ENCODE results near the gene PM20D1. TPM values are rescaled to one million over a fixed set of nuclear protein-coding genes. Genes with fewer than 3 reads are reported as not detected.

The PM20D1 gene
- total RNA-seq, 1 experiment from 2014 or later = 0.37 TPM

GRCh38 chr1:205827623-205828022, 22.3 kb downstream of the PM20D1 start:
- Mint-ChIP-seq H3K27me3 (ENCODE audit: low read depth) (peaks cover 3% of the 10 kb centered on the region; the same call in 1 of the 2 replicates), H3K36me3 (no peaks in the 10 kb centered on the region), H3K4me3 (no peak overlapping the region), H3K4me1 (peaks cover 17% of the 10 kb centered on the region), H3K27ac (no peak overlapping the region), H3K9me3 (peaks cover 6% of the 10 kb centered on the region; the same call in 1 of the 2 replicates)
- no peak for DNase-seq (ENCODE audit: low spot score)
- POLR2A ChIA-PET = no interaction called here
- ATAC-seq = peak; percentile 68
- CTCF ChIA-PET = interaction anchor here (1.0 to 3.3 kb wide), 6 partner anchors 17 to 236 kb away, joined by 3 to 21 read pairs (median 4); partner anchors contain the start of gene PM20D1
- TF ChIP-seq NFYB (CRISPR knock-in tag; conservative IDR thresholded peaks at IDR 0.05; ENCODE audit: low read depth) (no peak), TCF7 (CRISPR knock-in tag; IDR thresholded peaks at IDR 0.05; ENCODE audit: low read depth) (no peak), TEAD4 (CRISPR knock-in tag; IDR thresholded peaks at IDR 0.05) (no peak), ZNF423 (CRISPR knock-in tag; IDR thresholded peaks at IDR 0.05) (peak; percentile 25; the same call in 1 of the 2 replicates), MYBL2 (CRISPR knock-in tag; IDR thresholded peaks at IDR 0.05) (no peak), JAZF1 (CRISPR knock-in tag; IDR thresholded peaks at IDR 0.05) (no peak), TEAD1 (CRISPR knock-in tag; IDR thresholded peaks at IDR 0.05) (no peak), AR (CRISPR knock-in tag; IDR thresholded peaks at IDR 0.05) (no peak)
- TF ChIP-seq, protein P1, sequence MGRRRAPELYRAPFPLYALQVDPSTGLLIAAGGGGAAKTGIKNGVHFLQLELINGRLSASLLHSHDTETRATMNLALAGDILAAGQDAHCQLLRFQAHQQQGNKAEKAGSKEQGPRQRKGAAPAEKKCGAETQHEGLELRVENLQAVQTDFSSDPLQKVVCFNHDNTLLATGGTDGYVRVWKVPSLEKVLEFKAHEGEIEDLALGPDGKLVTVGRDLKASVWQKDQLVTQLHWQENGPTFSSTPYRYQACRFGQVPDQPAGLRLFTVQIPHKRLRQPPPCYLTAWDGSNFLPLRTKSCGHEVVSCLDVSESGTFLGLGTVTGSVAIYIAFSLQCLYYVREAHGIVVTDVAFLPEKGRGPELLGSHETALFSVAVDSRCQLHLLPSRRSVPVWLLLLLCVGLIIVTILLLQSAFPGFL (CRISPR knock-in tag; IDR thresholded peaks at IDR 0.05; ENCODE audit: borderline replicate concordance) = no peak

DNA sequence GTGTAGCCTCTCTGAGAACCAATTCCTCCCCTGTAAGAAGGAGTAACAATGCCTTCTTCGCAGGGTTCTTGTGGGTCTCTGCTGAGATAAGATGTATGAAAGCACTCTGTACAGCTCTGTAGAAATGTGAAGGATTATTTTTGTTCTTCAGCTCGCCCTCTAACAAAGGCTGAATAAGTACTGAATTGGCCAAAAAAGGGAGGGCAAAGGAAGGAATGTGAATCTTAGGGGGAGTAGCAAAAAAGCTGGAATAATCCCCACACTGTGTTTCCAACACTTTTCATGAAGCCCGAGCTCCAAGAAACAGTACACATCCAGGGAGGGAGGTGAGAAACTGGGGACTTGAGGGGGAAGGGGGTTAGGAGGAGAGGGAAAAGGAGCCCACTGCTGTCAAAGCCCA, 22.9 kb downstream of the PM20D1 start:
- TF ChIP-seq OVOL2 (CRISPR knock-in tag; IDR thresholded peaks at IDR 0.05; ENCODE audit: borderline replicate concordance) (no peak), NFYB (CRISPR knock-in tag; conservative IDR thresholded peaks at IDR 0.05; ENCODE audit: low read depth) (no peak)
- ATAC-seq (no peak), DNase-seq (ENCODE audit: low spot score) (no peak)
- Mint-ChIP-seq H3K4me3 (no peak overlapping the region), H3K27me3 (ENCODE audit: low read depth) (peaks cover 3% of the 10 kb centered on the region; the same call in 1 of the 2 replicates), H3K27ac (no peak overlapping the region), H3K36me3 (no peaks in the 10 kb centered on the region), H3K9me3 (peaks cover 6% of the 10 kb centered on the region; the same call in 1 of the 2 replicates), H3K4me1 (peaks cover 17% of the 10 kb centered on the region)
- ChIA-PET CTCF (interaction anchor here (1.0 to 3.3 kb wide), 8 partner anchors 16 to 235 kb away, joined by 3 to 21 read pairs (median 4); partner anchors contain the start of gene PM20D1), POLR2A (no interaction called here)

- no peaks in the 10 kb centered on the region for H3K36me3 Mint-ChIP-seq
- peaks cover 3% of the 10 kb centered on the region; the same call in 1 of the 2 replicates for H3K27me3 Mint-ChIP-seq (ENCODE audit: low read depth)
- POLR2A ChIA-PET = no interaction called here
- CTCF ChIA-PET = interaction anchor here (1.1 to 3.3 kb wide), 6 partner anchors 16 to 169 kb away, joined by 3 to 21 read pairs (median 4); no protein-coding TSS in a partner anchor
- H3K9me3 Mint-ChIP-seq = peaks cover 6% of the 10 kb centered on the region; the same call in 1 of the 2 replicates
- DNase-seq (ENCODE audit: low spot score) (no peak), ATAC-seq (no peak)
- peaks cover 17% of the 10 kb centered on the region for H3K4me1 Mint-ChIP-seq
- no peak overlapping the region for H3K4me3 Mint-ChIP-seq
- H3K27ac Mint-ChIP-seq = no peak overlapping the region
- no peak for TF ChIP-seq TEAD4 (CRISPR knock-in tag; IDR thresholded peaks at IDR 0.05)
- TF ChIP-seq, protein P2, sequence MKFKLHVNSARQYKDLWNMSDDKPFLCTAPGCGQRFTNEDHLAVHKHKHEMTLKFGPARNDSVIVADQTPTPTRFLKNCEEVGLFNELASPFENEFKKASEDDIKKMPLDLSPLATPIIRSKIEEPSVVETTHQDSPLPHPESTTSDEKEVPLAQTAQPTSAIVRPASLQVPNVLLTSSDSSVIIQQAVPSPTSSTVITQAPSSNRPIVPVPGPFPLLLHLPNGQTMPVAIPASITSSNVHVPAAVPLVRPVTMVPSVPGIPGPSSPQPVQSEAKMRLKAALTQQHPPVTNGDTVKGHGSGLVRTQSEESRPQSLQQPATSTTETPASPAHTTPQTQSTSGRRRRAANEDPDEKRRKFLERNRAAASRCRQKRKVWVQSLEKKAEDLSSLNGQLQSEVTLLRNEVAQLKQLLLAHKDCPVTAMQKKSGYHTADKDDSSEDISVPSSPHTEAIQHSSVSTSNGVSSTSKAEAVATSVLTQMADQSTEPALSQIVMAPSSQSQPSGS (CRISPR knock-in tag; IDR thresholded peaks at IDR 0.05; ENCODE audit: borderline replicate concordance, low read depth) = no peak
- no peak for TF ChIP-seq ZBTB21 (CRISPR knock-in tag; IDR thresholded peaks at IDR 0.05; ENCODE audit: borderline replicate concordance)
- TF ChIP-seq JUN (CRISPR knock-in tag; IDR thresholded peaks at IDR 0.05) = no peak
- TF ChIP-seq, protein P3, sequence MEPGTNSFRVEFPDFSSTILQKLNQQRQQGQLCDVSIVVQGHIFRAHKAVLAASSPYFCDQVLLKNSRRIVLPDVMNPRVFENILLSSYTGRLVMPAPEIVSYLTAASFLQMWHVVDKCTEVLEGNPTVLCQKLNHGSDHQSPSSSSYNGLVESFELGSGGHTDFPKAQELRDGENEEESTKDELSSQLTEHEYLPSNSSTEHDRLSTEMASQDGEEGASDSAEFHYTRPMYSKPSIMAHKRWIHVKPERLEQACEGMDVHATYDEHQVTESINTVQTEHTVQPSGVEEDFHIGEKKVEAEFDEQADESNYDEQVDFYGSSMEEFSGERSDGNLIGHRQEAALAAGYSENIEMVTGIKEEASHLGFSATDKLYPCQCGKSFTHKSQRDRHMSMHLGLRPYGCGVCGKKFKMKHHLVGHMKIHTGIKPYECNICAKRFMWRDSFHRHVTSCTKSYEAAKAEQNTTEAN (CRISPR knock-in tag; IDR thresholded peaks at IDR 0.05) = no peak
- no peak for TF ChIP-seq NFYB (CRISPR knock-in tag; conservative IDR thresholded peaks at IDR 0.05; ENCODE audit: low read depth)
- no peak for TF ChIP-seq CBFB (CRISPR knock-in tag; IDR thresholded peaks at IDR 0.05; ENCODE audit: low read depth)
- TF ChIP-seq ZNF263 (CRISPR knock-in tag; IDR thresholded peaks at IDR 0.05; ENCODE audit: low read depth) = no peak
- TF ChIP-seq ZNF121 (CRISPR knock-in tag; IDR thresholded peaks at IDR 0.05) = no peak
- TF ChIP-seq, protein P4, sequence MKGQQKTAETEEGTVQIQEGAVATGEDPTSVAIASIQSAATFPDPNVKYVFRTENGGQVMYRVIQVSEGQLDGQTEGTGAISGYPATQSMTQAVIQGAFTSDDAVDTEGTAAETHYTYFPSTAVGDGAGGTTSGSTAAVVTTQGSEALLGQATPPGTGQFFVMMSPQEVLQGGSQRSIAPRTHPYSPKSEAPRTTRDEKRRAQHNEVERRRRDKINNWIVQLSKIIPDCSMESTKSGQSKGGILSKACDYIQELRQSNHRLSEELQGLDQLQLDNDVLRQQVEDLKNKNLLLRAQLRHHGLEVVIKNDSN (CRISPR knock-in tag; IDR thresholded peaks at IDR 0.05) = no peak
Observed at GRCh38 chr1:205826016-205826806, 23.7 kb downstream of the PM20D1 start.

Data from WTC11 (cell line).